Testis (tissue), 2 donors: ENCODE data around the gene GTF3A.

Source experiments
- POLR2A ChIP-seq: fragments of 450-650 bp; IDR thresholded peaks from one replicate; pipeline ENCODE4 v1.6.1; 2017; ENCODE audit warnings: antibody characterized with exemption, mild to moderate bottlenecking, moderate library complexity
- TF ChIP-seq, protein P1 (sequence below), 3 experiments: fragments of 450-650 bp in 2 of 3; fragments of 200-600 bp in 1 of 3; sonication (generic) in 1 of 3; IDR thresholded peaks; one replicate each; pipeline ENCODE4 v1.5.1; 2016 to 2019; ENCODE audit warnings: antibody characterized with exemption in 3 of 3, mild to moderate bottlenecking in 2 of 3, moderate library complexity in 1 of 3

- TF ChIP-seq, protein P1, sequence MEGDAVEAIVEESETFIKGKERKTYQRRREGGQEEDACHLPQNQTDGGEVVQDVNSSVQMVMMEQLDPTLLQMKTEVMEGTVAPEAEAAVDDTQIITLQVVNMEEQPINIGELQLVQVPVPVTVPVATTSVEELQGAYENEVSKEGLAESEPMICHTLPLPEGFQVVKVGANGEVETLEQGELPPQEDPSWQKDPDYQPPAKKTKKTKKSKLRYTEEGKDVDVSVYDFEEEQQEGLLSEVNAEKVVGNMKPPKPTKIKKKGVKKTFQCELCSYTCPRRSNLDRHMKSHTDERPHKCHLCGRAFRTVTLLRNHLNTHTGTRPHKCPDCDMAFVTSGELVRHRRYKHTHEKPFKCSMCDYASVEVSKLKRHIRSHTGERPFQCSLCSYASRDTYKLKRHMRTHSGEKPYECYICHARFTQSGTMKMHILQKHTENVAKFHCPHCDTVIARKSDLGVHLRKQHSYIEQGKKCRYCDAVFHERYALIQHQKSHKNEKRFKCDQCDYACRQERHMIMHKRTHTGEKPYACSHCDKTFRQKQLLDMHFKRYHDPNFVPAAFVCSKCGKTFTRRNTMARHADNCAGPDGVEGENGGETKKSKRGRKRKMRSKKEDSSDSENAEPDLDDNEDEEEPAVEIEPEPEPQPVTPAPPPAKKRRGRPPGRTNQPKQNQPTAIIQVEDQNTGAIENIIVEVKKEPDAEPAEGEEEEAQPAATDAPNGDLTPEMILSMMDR (IDR thresholded peaks at IDR 0.05), result no peak
- no peak for TF ChIP-seq POLR2A
Measured at GRCh38 chr13:27421101-27421871, 3.1 kb upstream of the GTF3A start.
